Sigmoid colon (tissue), 4 donors: ENCODE measurements around the gene EHHADH.

Experiments
- CTCF ChIP-seq, 4 experiments: fragments of 450-650 bp in 3 of 4; fragments of 200-600 bp in 1 of 4; IDR thresholded peaks; one replicate each; pipeline ENCODE4 v1.5.1; 2016 to 2019; ENCODE audit warnings: antibody characterized with exemption in 4 of 4, mild to moderate bottlenecking in 3 of 4, moderate library complexity in 2 of 4
- EP300 ChIP-seq, 4 donors: sonication (generic); formaldehyde crosslinking; IDR thresholded peaks; one replicate each; pipeline ENCODE4 v1.6.1; 2017; ENCODE audit warnings: antibody characterized with exemption in 4 of 4
- POLR2A ChIP-seq, 2 donors: fragments of 450-650 bp; IDR thresholded peaks; one replicate each; pipeline ENCODE4 v1.6.1; 2016; ENCODE audit warnings: antibody characterized with exemption in 2 of 2, mild to moderate bottlenecking in 2 of 2, moderate library complexity in 2 of 2

GRCh38 chr3:185264849-185265553 lies 11.2 kb upstream of the EHHADH start:
- no peak for TF ChIP-seq POLR2A (IDR thresholded peaks at IDR 0.05)
- no peak for TF ChIP-seq CTCF (IDR thresholded peaks at IDR 0.05)
- no peak for TF ChIP-seq EP300 (IDR thresholded peaks at IDR 0.05)
